ENCODE data around the gene BMPR2. TPM values are rescaled to one million over a fixed set of nuclear protein-coding genes. Genes with fewer than 3 reads are reported as not detected.

Gene BMPR2
- total RNA-seq, 4 donors from 2014 or later: 30.4 to 50.2 (median 36.5) TPM

- no peak overlapping the region for H3K4me3 ChIP-seq (ENCODE audit: low read depth, poor library complexity, severe bottlenecking)
- no peak for DNase-seq (ENCODE audit: low spot score in 2 of 2)
- TF ChIP-seq CTCF (IDR thresholded peaks at IDR 0.05) (no peak), POLR2A (IDR thresholded peaks at IDR 0.05) (no peak)
- intact Hi-C loops (cut with DNase I; ENCODE audit: low total_unique reads): no loop called here
These were observed 24.8 kb downstream of the BMPR2 start for GRCh38 chr2:202400941-202401340.

GRCh38 chr2:202405798-202406197 lies 29.7 kb downstream of the BMPR2 start:
- H3K4me3 ChIP-seq (ENCODE audit: low read depth, poor library complexity, severe bottlenecking): no peak overlapping the region
- DNase-seq (ENCODE audit: low spot score in 2 of 2): no peak
- WGBS, 2 donors: 70 to 77% methylated on average over 1 of the region's 1 CpG
- TF ChIP-seq CTCF (IDR thresholded peaks at IDR 0.05) (no peak), POLR2A (IDR thresholded peaks at IDR 0.05) (no peak)
- intact Hi-C loops (cut with DNase I; ENCODE audit: low total_unique reads): no loop called here

- no peak overlapping the region for H3K4me3 ChIP-seq (ENCODE audit: low read depth, poor library complexity, severe bottlenecking)
- intact Hi-C loops (cut with DNase I; ENCODE audit: low total_unique reads): no loop called here
- 73 to 79% methylated on average over 2 of the region's 2 CpGs for WGBS, 2 donors
- no peak for DNase-seq (ENCODE audit: low spot score in 2 of 2)
- TF ChIP-seq POLR2A (IDR thresholded peaks at IDR 0.05) (no peak), CTCF (IDR thresholded peaks at IDR 0.05) (no peak)
These were observed 30.4 kb downstream of the BMPR2 start for GRCh38 chr2:202406445-202406978.

GRCh38 chr2:202408546-202409140 lies 32.5 kb downstream of the BMPR2 start:
- WGBS, 2 donors: 74 to 77% methylated on average over 6 of the region's 6 CpGs
- intact Hi-C loops (cut with DNase I; ENCODE audit: low total_unique reads): no loop called here
- DNase-seq (ENCODE audit: low spot score in 2 of 2): no peak
- TF ChIP-seq POLR2A (IDR thresholded peaks at IDR 0.05): no peak
- no peak overlapping the region for H3K4me3 ChIP-seq (ENCODE audit: low read depth, poor library complexity, severe bottlenecking)

- intact Hi-C loops (cut with DNase I; ENCODE audit: low total_unique reads): no loop called here
- TF ChIP-seq POLR2A (IDR thresholded peaks at IDR 0.05) (no peak), CTCF (IDR thresholded peaks at IDR 0.05) (no peak)
- WGBS, 2 donors: 93% methylated on average over 5 of the region's 5 CpGs
- no peak for DNase-seq (ENCODE audit: low spot score in 2 of 2)
- H3K4me3 ChIP-seq (ENCODE audit: low read depth, poor library complexity, severe bottlenecking): no peak overlapping the region
These were observed 34.0 kb downstream of the BMPR2 start for GRCh38 chr2:202410092-202410491.

GRCh38 chr2:202411097-202411496 lies 35.0 kb downstream of the BMPR2 start:
- TF ChIP-seq CTCF (IDR thresholded peaks at IDR 0.05): no peak
- TF ChIP-seq POLR2A (IDR thresholded peaks at IDR 0.05): no peak
- no peak for DNase-seq (ENCODE audit: low spot score in 2 of 2)
- intact Hi-C loops (cut with DNase I; ENCODE audit: low total_unique reads): no loop called here
- WGBS, 2 donors: 79 to 89% methylated on average over 1 of the region's 1 CpG
- H3K4me3 ChIP-seq (ENCODE audit: low read depth, poor library complexity, severe bottlenecking): no peak overlapping the region

Measured in lower leg skin (tissue), 4 donors.